ENCODE results near the gene EYS. TPM values are rescaled to one million over a fixed set of nuclear protein-coding genes. Genes with fewer than 3 reads are reported as not detected.

EYS gene
- total and polyA plus RNA-seq, 2 of the 8 experiments (the other 6 are each of a cell fraction or from before 2014, with no cell fraction given) = 0.05 to 0.13 TPM

DNA sequence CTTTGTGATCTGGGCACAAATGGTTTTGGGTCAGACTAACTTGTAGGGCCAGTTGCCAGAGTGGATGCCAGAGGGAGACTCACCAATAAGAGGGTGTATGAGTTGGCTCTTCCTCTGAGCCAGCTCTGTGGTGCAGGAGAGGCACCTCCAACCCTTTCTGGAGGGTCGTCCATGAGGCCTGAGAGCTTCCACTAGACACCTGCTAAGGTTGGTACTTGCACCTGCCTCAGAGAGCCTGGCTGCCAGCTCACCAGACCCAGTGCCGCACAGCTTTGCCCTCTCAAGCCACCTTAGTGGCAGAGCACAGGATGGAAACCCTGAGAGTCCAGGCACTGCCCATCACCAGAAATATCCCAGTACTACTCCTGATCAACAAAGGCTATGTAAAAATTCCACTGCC is 504.3 kb downstream of the EYS start:
- no peaks in the 10 kb centered on the region for H3K23me2 ChIP-seq (ENCODE audit: low read depth, low read length)
- H3K14ac ChIP-seq (ENCODE audit: insufficient read length) = no peak overlapping the region
- no peaks in the 10 kb centered on the region for H3K9me3 ChIP-seq (ENCODE audit: insufficient read depth in 2 of 2, low read depth in 1 of 2, low read length in 1 of 2)
- no peak overlapping the region for H3K4ac ChIP-seq (replicated peaks; ENCODE audit: insufficient read length, low read depth, low read length)
- no peak overlapping the region for H3K18ac ChIP-seq (ENCODE audit: extremely low read depth, low read length)
- no peak overlapping the region for H3K56ac ChIP-seq (replicated peaks; ENCODE audit: insufficient read length, low read depth, low read length)
- no peaks in the 10 kb centered on the region for H3K27me3 ChIP-seq (replicated peaks in 1 of 4; ENCODE audit: control insufficient read depth in 3 of 4, extremely low read depth in 1 of 4, insufficient read depth in 3 of 4, low read length in 3 of 4)
- CTCF ChIA-PET (ENCODE audit: partially characterized antibody) = no interaction called here
- no peak overlapping the region for H4K8ac ChIP-seq (ENCODE audit: extremely low read depth, insufficient read depth, low read length)
- DNase-seq (ENCODE audit: low read depth in 1 of 2, low spot score in 2 of 2) = no peak
- 90% methylated on average over 2 of the region's 2 CpGs; no CpG with 5 or more reads in 1 of the 2 experiments for WGBS, 2 experiments (ENCODE audit: extremely low coverage in 1 of 2, insufficient coverage in 1 of 2, insufficient read length in 1 of 2, insufficient replicate concordance in 2 of 2, low coverage in 1 of 2, low lambda C conversion rate in 2 of 2, missing lambda C conversion rate in 1 of 2)
- H4K91ac ChIP-seq (replicated peaks; ENCODE audit: insufficient read length, low read length) = no peak overlapping the region
- no peaks in the 10 kb centered on the region for H3K4me1 ChIP-seq (replicated peaks in 1 of 4; ENCODE audit: control insufficient read depth in 3 of 4, insufficient read depth in 4 of 4, low read length in 3 of 4)
- no peak overlapping the region for H4K5ac ChIP-seq (ENCODE audit: insufficient read length, low read depth, low read length)
- no peak overlapping the region for H2BK15ac ChIP-seq (ENCODE audit: low read length)
- 0 out of 2 replicates have a peak overlapping the region, but pooled peaks have one; percentile 35 for H2BK5ac ChIP-seq (ENCODE audit: low read depth, low read length)
- no peak for FAIRE-seq
- H2BK12ac ChIP-seq (ENCODE audit: low read depth, low read length) = no peak overlapping the region
- H4K20me1 ChIP-seq (replicated peaks in 1 of 2; ENCODE audit: control insufficient read depth in 1 of 2, insufficient read depth in 2 of 2, low read length in 2 of 2) = no peaks in the 10 kb centered on the region
- H3K27ac ChIP-seq (ENCODE audit: low read depth, low read length) = no peak overlapping the region
- no peak overlapping the region for H3K4me3 ChIP-seq (ENCODE audit: extremely low read depth in 1 of 4, insufficient read depth in 2 of 4, low read depth in 3 of 4, low read length in 4 of 4)
- no peaks in the 10 kb centered on the region for H3K79me2 ChIP-seq (ENCODE audit: control insufficient read depth in 1 of 2, insufficient read depth in 2 of 2, low read length in 2 of 2)
- H3K23ac ChIP-seq (ENCODE audit: insufficient read length) = no peak overlapping the region
- H2BK120ac ChIP-seq (replicated peaks; ENCODE audit: low read depth, low read length) = no peak overlapping the region
- H2AK5ac ChIP-seq (ENCODE audit: low read depth, low read length) = no peak overlapping the region
- no peak overlapping the region; the same call in 1 of the 2 replicates for H2AFZ ChIP-seq (ENCODE audit: low read length)
- H3K4me2 ChIP-seq (ENCODE audit: insufficient read depth in 1 of 2, low read depth in 2 of 2, low read length in 2 of 2) = no peak overlapping the region
- POLR2A ChIA-PET (ENCODE audit: partially characterized antibody) = no interaction called here
- no peaks in the 10 kb centered on the region for H3K79me1 ChIP-seq (ENCODE audit: low read depth, low read length)
- no peak overlapping the region for H2BK20ac ChIP-seq (ENCODE audit: low read length)
- no peak overlapping the region for H3K9ac ChIP-seq (replicated peaks in 1 of 4; ENCODE audit: extremely low read depth in 1 of 4, low read depth in 3 of 4, low read length in 3 of 4)
- no peaks in the 10 kb centered on the region for H3K36me3 ChIP-seq (ENCODE audit: control insufficient read depth in 2 of 4, insufficient read depth in 4 of 4, low read length in 3 of 4)
- no peak for TF ChIP-seq BCL11A (IDR thresholded peaks at IDR 0.05; ENCODE audit: low read depth in 2 of 2, low read length in 2 of 2)
- TF ChIP-seq CBX8 (IDR thresholded peaks at IDR 0.05; ENCODE audit: borderline replicate concordance, low read depth, low read length) = no peak
- TF ChIP-seq MAFK (IDR thresholded peaks at IDR 0.05; ENCODE audit: low read depth, low read length) = no peak
- TF ChIP-seq RFX5 (IDR thresholded peaks at IDR 0.05; ENCODE audit: borderline replicate concordance, low read depth, low read length) = no peak
- no peak for TF ChIP-seq SIN3A (conservative IDR thresholded peaks at IDR 0.05 in 1 of 2, IDR thresholded peaks at IDR 0.05 in 1 of 2; ENCODE audit: low read depth in 1 of 2, low read length in 2 of 2)
- no peak for TF ChIP-seq SIX5 (IDR thresholded peaks at IDR 0.05; ENCODE audit: low read depth, low read length)
- TF ChIP-seq CTBP2 (IDR thresholded peaks at IDR 0.05; ENCODE audit: borderline replicate concordance, insufficient read depth, insufficient read length, low read length) = no peak
- TF ChIP-seq CBX5 (IDR thresholded peaks at IDR 0.05; ENCODE audit: low read depth, low read length) = no peak
- TF ChIP-seq TCF12 (IDR thresholded peaks at IDR 0.05; ENCODE audit: low read depth, low read length) = no peak

Data from H1 (cell line).